ENCODE results near the gene RIMS1. TPM values are rescaled to one million over a fixed set of nuclear protein-coding genes. Genes with fewer than 3 reads are reported as not detected.

The RIMS1 gene
- total and polyA plus RNA-seq, 2 donors (not counting 3 experiments of a cell fraction or from before 2014, with no cell fraction given) = 0.15 TPM; not detected in 1

DNA sequence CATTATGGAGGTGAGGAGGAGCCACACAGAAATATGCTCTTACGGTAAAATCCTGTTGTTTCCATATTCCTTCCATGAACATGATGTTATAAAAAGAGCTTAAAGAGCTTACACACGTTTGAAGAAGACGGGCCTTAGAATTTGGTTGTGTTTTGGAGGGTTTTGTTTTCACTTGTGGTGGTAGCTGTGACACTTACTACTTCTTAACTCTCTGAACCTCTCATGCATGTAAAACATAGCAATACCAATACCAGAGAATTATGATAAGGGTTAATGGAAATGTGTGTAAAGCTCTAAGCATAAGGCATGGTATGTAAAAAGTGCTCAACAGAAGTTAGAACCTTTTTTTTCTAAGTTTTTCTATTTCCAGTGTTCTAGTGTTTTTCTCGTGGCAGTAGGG, 479.4 kb downstream of the RIMS1 start:
- no peak overlapping the region for H3K4me2 ChIP-seq (ENCODE audit: insufficient read depth, low read length)
- no peaks in the 10 kb centered on the region for H3K9me3 ChIP-seq (replicated peaks; ENCODE audit: control insufficient read depth, insufficient read depth, low read length)
- H3K4me3 ChIP-seq (replicated peaks in 1 of 3; ENCODE audit: insufficient read depth in 1 of 3, low read depth in 1 of 3, low read length in 3 of 3) = no peak overlapping the region
- H4K20me1 ChIP-seq (replicated peaks; ENCODE audit: control insufficient read depth, extremely low read depth, insufficient read depth, low read length) = no peaks in the 10 kb centered on the region
- no TSS peak for BruUV-seq (replicated peaks)
- no peaks in the 10 kb centered on the region for H3K79me2 ChIP-seq (ENCODE audit: control insufficient read depth, insufficient read depth, low read length)
- ChIA-PET CTCF (interaction anchor here (1.1 to 3.2 kb wide), 3 partner anchors 16 to 47 kb away, joined by 4 to 10 read pairs (median 4); no protein-coding TSS in a partner anchor), POLR2A (no interaction called here)
- H3K4me1 ChIP-seq (ENCODE audit: control insufficient read depth, extremely low read depth, insufficient read depth, low read length) = peaks cover 20% of the 10 kb centered on the region
- dilution Hi-C loops (cut with MboI; ENCODE audit: extremely low pct_ligation_motif_present, low sequenced_read_pairs) (no loop called here), intact Hi-C loops (cut with micrococcal nuclease) (no loop called here)
- TF ChIP-seq, protein P1, sequence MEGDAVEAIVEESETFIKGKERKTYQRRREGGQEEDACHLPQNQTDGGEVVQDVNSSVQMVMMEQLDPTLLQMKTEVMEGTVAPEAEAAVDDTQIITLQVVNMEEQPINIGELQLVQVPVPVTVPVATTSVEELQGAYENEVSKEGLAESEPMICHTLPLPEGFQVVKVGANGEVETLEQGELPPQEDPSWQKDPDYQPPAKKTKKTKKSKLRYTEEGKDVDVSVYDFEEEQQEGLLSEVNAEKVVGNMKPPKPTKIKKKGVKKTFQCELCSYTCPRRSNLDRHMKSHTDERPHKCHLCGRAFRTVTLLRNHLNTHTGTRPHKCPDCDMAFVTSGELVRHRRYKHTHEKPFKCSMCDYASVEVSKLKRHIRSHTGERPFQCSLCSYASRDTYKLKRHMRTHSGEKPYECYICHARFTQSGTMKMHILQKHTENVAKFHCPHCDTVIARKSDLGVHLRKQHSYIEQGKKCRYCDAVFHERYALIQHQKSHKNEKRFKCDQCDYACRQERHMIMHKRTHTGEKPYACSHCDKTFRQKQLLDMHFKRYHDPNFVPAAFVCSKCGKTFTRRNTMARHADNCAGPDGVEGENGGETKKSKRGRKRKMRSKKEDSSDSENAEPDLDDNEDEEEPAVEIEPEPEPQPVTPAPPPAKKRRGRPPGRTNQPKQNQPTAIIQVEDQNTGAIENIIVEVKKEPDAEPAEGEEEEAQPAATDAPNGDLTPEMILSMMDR (IDR thresholded peaks at IDR 0.05; ENCODE audit: extremely low read depth in 1 of 2, insufficient read depth in 1 of 2, low read depth in 1 of 2, low read length in 2 of 2) = no peak
- no peak for TF ChIP-seq EZH2 (IDR thresholded peaks at IDR 0.05; ENCODE audit: borderline replicate concordance, low read depth, low read length, severe bottlenecking)
- TF ChIP-seq POLR2AphosphoS5 (IDR thresholded peaks at IDR 0.05; ENCODE audit: insufficient read depth, low read depth, low read length) = no peak
- TF ChIP-seq FOS (IDR thresholded peaks at IDR 0.05; ENCODE audit: borderline replicate concordance, insufficient read depth, low read length) = no peak
- no peak for DNase-seq (ENCODE audit: low read depth, low spot score)
- no peak for FAIRE-seq
- no peaks in the 10 kb centered on the region for H3K9me1 ChIP-seq (replicated peaks; ENCODE audit: control insufficient read depth, extremely low read depth, insufficient read depth, low read length)
- no peak overlapping the region for H3K27ac ChIP-seq (ENCODE audit: insufficient read depth, low read depth, low read length)
- no peaks in the 10 kb centered on the region for H3K27me3 ChIP-seq (ENCODE audit: control insufficient read depth in 2 of 2, insufficient read depth in 2 of 2, low read length in 2 of 2)
- H3K9ac ChIP-seq (replicated peaks; ENCODE audit: extremely low read depth, insufficient read depth, low read length) = no peak overlapping the region
- H2AFZ ChIP-seq (ENCODE audit: low read depth, low read length) = no peak overlapping the region
- no peaks in the 10 kb centered on the region for H3K36me3 ChIP-seq (ENCODE audit: control insufficient read depth in 2 of 2, extremely low read depth in 1 of 2, insufficient read depth in 2 of 2, low read length in 2 of 2)

DNA sequence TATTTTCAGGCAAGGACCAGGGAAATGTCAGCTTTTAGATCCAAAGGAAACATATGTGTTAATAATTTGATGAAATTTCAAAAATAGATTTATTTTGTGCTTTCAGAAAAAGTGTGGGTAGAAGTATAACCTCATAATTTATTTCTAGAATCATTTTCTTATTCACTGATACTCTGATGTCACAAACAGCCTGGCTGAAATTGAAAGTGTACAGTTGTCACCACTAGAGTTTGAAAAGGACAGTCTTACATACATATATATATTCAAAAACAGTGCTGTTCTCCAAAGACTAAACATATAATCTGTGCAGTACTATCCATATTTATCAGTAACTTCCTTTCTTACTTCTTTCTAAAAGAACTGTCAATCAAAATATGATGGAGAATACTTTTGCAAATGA, 481.1 kb downstream of the RIMS1 start:
- no peaks in the 10 kb centered on the region for H3K36me3 ChIP-seq (ENCODE audit: control insufficient read depth in 2 of 2, extremely low read depth in 1 of 2, insufficient read depth in 2 of 2, low read length in 2 of 2)
- FAIRE-seq (no peak), DNase-seq (ENCODE audit: low read depth, low spot score) (no peak)
- no peaks in the 10 kb centered on the region for H3K79me2 ChIP-seq (ENCODE audit: control insufficient read depth, insufficient read depth, low read length)
- H3K4me1 ChIP-seq (ENCODE audit: control insufficient read depth, extremely low read depth, insufficient read depth, low read length) = peaks cover 20% of the 10 kb centered on the region
- CTCF ChIA-PET = interaction anchor here (3.2 kb wide), 1 partner anchor 45 kb away, joined by 10 read pairs; no protein-coding TSS in a partner anchor
- no TSS peak for BruUV-seq (replicated peaks)
- dilution Hi-C loops (cut with MboI; ENCODE audit: extremely low pct_ligation_motif_present, low sequenced_read_pairs) (no loop called here), intact Hi-C loops (cut with micrococcal nuclease) (no loop called here)
- H3K9ac ChIP-seq (replicated peaks; ENCODE audit: extremely low read depth, insufficient read depth, low read length) = no peak overlapping the region
- no peak overlapping the region for H2AFZ ChIP-seq (ENCODE audit: low read depth, low read length)
- POLR2A ChIA-PET = no interaction called here
- no peak for TF ChIP-seq FOS (IDR thresholded peaks at IDR 0.05; ENCODE audit: borderline replicate concordance, insufficient read depth, low read length)
- no peak for TF ChIP-seq POLR2A (IDR thresholded peaks at IDR 0.05; ENCODE audit: low read depth, low read length)
- TF ChIP-seq MYC (IDR thresholded peaks at IDR 0.05; ENCODE audit: low read depth, low read length) = no peak
- no peaks in the 10 kb centered on the region for H3K9me3 ChIP-seq (replicated peaks; ENCODE audit: control insufficient read depth, insufficient read depth, low read length)
- no peaks in the 10 kb centered on the region for H3K27me3 ChIP-seq (ENCODE audit: control insufficient read depth in 2 of 2, insufficient read depth in 2 of 2, low read length in 2 of 2)
- no peak overlapping the region for H3K4me2 ChIP-seq (ENCODE audit: insufficient read depth, low read length)
- no peaks in the 10 kb centered on the region for H3K9me1 ChIP-seq (replicated peaks; ENCODE audit: control insufficient read depth, extremely low read depth, insufficient read depth, low read length)
- H3K27ac ChIP-seq (ENCODE audit: insufficient read depth, low read depth, low read length) = no peak overlapping the region
- H4K20me1 ChIP-seq (replicated peaks; ENCODE audit: control insufficient read depth, extremely low read depth, insufficient read depth, low read length) = no peaks in the 10 kb centered on the region
- no peak overlapping the region for H3K4me3 ChIP-seq (replicated peaks in 1 of 3; ENCODE audit: insufficient read depth in 1 of 3, low read depth in 1 of 3, low read length in 3 of 3)
